HG02973 (cell line): Measurements from ENCODE around the gene GJB5.

Experiments
- ATAC-seq: cut with Tn5 transposase; IDR thresholded peaks from one replicate; pipeline ENCODE4 v1.9.1; 2021; ENCODE audit warnings: moderate library complexity; ENCODE audit not compliant: unreplicated experiment

The GJB5 gene

DNA sequence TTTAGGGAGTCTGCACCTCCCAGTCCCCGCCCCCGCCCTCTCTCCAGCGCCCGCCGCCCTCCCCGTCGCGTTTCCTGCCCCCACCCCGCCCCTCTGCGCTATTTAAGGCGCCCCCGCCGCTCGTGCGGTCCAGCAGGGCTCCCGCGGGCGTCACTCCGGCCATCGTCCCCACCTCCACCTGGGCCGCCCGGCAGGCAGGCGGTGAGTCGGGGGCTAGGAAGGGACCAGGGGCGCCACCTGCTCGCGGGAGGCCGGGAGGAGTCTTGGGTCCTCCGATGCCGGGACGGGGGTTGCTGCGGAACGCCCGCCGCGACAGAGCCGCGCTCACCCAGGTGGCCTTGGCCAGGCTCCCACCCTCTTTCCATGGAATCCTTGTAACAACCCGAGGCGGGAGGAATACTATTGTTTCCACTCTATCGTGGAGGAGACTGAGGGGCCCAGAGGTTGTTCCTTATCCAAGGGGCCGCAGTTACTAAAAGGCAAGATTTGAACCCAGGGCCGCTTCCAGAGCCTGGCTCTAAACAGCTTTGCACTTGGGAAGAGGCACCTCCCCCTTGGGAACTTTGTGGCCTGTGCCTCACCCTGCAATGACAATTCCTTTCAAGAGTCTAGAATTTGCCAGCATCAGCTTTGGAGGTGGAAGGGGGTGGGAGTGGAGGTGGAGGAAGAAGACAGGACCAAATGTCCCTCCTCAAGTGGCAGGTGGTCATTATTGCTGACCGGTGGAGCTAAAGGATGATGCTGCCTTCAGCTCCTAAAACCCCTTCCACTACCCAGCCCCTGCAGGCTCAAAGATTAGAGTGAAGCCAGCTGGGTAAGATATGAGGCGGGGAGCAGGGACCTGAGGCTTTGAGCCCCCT is 38.3 kb downstream of the GJB5 start, which contains the start of gene GJA4:
Gene GJA4 (plus strand): TSS at position 132 of the 860 bp plus-strand sequence. CDS start 1,215 bp downstream, outside the sequence.
- no peak for ATAC-seq

DNA sequence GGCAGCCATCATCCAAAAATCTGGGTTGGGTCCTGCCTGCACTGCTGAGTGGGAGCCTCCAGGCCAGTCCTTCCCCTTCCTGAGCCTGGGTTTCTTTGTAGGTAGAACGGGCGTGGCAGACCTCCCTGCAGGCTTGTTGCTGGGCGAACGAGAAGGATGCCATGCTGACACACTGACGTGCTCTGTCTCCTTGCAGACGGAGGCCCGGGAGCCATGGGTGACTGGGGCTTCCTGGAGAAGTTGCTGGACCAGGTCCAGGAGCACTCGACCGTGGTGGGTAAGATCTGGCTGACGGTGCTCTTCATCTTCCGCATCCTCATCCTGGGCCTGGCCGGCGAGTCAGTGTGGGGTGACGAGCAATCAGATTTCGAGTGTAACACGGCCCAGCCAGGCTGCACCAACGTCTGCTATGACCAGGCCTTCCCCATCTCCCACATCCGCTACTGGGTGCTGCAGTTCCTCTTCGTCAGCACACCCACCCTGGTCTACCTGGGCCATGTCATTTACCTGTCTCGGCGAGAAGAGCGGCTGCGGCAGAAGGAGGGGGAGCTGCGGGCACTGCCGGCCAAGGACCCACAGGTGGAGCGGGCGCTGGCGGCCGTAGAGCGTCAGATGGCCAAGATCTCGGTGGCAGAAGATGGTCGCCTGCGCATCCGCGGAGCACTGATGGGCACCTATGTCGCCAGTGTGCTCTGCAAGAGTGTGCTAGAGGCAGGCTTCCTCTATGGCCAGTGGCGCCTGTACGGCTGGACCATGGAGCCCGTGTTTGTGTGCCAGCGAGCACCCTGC is 39.3 kb downstream of the GJB5 start:
- no peak for ATAC-seq

DNA sequence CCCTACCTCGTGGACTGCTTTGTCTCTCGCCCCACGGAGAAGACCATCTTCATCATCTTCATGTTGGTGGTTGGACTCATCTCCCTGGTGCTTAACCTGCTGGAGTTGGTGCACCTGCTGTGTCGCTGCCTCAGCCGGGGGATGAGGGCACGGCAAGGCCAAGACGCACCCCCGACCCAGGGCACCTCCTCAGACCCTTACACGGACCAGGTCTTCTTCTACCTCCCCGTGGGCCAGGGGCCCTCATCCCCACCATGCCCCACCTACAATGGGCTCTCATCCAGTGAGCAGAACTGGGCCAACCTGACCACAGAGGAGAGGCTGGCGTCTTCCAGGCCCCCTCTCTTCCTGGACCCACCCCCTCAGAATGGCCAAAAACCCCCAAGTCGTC is 39.9 kb downstream of the GJB5 start:
- ATAC-seq, result no peak

DNA sequence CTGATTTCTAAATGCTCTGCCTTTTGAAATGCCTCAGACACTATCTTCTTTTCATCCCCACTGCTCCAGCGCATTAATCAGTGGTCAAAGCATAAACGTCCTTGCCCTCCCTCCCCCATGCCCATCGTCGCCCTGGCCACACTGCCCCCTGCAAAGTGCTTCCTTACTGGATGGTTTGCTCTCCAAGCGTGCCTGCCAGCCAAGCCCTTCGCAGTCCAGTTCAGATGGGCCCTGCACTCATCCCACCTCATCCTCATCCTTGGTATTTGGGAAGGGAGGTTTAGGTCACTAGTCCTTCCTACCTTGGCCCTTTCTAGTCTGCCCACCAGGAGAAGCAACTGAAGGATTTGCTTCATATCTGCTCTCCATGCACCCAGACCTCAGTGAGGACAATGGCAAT is 41.1 kb downstream of the GJB5 start:
- no peak for ATAC-seq

DNA sequence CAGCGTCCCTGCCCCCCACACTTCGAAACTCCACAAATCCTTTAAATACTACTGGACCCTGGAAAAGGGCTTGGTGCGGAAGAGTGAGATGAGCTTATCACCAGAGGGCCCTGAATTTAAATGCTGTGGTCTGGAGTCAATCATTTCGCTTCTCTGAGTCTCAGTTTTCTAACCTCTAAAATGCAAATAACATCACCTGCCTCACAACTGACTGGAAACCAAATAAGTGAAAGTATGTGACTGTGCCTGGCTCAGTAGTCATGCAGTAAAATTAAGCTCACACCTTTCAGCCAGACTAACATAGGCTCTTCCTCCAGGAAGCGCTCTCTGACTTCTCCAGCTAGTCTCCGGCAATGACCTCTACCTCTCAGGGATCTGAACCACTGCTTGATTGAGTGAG is 42.1 kb downstream of the GJB5 start:
- no peak for ATAC-seq

DNA sequence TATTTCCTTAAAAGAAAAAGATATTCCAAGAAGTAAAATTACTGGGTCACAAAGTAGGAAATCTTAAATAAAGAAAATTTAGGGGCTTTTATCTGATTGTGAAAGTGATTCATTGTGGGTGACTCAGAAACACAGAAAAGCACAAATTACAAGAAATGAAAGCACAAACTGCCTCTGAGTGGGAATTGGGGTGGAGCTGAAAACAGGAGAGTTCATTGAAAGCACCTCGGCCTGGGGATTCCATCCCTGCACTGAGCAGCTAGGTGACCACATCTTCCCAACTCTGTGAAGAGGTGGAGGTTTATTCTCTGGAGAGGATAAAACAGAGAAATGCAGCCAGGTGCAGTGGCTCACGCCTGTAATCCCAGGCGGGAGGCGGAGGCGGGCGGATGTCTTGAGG is 45.4 kb downstream of the GJB5 start:
- no peak for ATAC-seq

DNA sequence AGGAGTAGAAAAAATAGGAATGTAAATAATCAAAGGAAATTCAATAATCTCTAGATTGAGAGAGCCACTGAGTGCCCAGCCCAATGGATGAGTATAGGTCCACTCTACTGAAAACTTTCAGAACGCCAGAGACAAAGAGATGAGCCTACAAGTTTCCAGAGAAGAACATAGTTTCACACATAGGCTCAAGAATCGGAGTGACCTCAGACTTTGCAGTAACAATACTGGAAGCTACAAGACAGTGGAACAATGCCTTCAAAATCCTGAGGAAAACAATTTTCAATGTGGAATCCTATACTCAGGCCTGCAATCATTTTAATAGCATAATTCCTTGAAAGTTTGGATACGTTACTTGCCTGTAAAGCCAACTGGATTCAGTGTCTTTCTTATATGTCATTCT is 48.9 kb downstream of the GJB5 start:
- ATAC-seq, result no peak

DNA sequence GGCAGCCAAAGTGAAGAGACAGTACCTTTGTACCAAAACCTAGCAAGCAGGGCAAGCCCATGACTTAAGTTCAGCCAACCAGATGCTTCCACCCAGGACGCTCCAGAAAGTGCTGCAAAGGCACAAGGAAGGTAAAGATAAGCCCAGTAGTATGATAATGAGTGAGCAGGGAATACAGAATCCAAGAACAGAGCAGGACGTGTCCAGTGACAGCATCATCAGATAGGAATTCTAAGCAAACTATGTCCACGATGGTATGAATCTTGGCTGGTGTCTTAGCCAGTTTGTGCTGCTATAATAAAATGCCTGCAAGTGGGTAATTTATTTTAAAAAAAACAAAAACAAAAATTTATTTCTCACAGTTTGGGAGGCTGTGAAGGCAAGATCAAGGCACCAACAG is 51.5 kb downstream of the GJB5 start:
- no peak for ATAC-seq
